Measurements from ENCODE around the gene RNU4-1. TPM values are rescaled to one million over a fixed set of nuclear protein-coding genes. Genes with fewer than 3 reads are reported as not detected.

RNU4-1 gene
- total and polyA plus RNA-seq, 9 of the 15 experiments (the other 6 are each of a cell fraction or from before 2014, with no cell fraction given), result under 0.01 to 19,719 (median 3,563) TPM; not detected in 4

GRCh38 chr12:120301962-120302815 is 9.2 kb upstream of the RNU4-1 start, which contains the start of gene SIRT4 (continued):
- TF ChIP-seq ZNF740 (CRISPR knock-in tag; IDR thresholded peaks at IDR 0.05), result no peak
- TF ChIP-seq ZNF740 (tag; IDR thresholded peaks at IDR 0.05), result no peak
- TF ChIP-seq ELK1 (CRISPR knock-in tag; IDR thresholded peaks at IDR 0.05), result no peak
- no peak for TF ChIP-seq TRIM28 (IDR thresholded peaks at IDR 0.05)
- peak; percentile 73; the same call in 1 of the 2 replicates for TF ChIP-seq MEF2D (tag; conservative IDR thresholded peaks at IDR 0.05; ENCODE audit: low read depth)
- no peak for TF ChIP-seq SRF (CRISPR knock-in tag; IDR thresholded peaks at IDR 0.05)
- no peak for TF ChIP-seq ZNF347 (CRISPR knock-in tag; IDR thresholded peaks at IDR 0.05; ENCODE audit: low read depth)
- no peak for TF ChIP-seq CREB5 (CRISPR knock-in tag; IDR thresholded peaks at IDR 0.05)
- TF ChIP-seq PCBP1 (IDR thresholded peaks at IDR 0.05; ENCODE audit: low read depth, low read length, poor library complexity, severe bottlenecking), result no peak
- 0 out of 2 replicates have a peak, but pooled peaks have one; percentile 69 for TF ChIP-seq CHAMP1 (IDR thresholded peaks at IDR 0.05)
- TF ChIP-seq CBX5 (IDR thresholded peaks at IDR 0.05; ENCODE audit: borderline replicate concordance, low read depth), result no peak
- TF ChIP-seq BMI1 (IDR thresholded peaks at IDR 0.05; ENCODE audit: low read length), result no peak
- TF ChIP-seq ATF3 (IDR thresholded peaks at IDR 0.05), result peak; percentile 38; the same call in 1 of the 2 replicates
- TF ChIP-seq ATF3 (CRISPR knock-in tag; conservative IDR thresholded peaks at IDR 0.05), result no peak
- no peak for TF ChIP-seq BRF2 (IDR thresholded peaks at IDR 0.05; ENCODE audit: borderline replicate concordance, insufficient read depth, insufficient read length)
- TF ChIP-seq U2AF1 (optimal IDR thresholded peaks at IDR 0.05; ENCODE audit: low read depth, low read length), result no peak
- TF ChIP-seq TARDBP (IDR thresholded peaks at IDR 0.05), result no peak
- TF ChIP-seq RFX7 (CRISPR knock-in tag; IDR thresholded peaks at IDR 0.05), result no peak
